Nephron progenitor cell (in vitro differentiated cells): Measurements from ENCODE around the gene KLK12.

Experiments
- DNase-seq: peaks from one replicate; pipeline ENCODE4 v3.0.0; 2021
- H3K27ac Mint-ChIP-seq: 2 replicates; pipeline ENCODE4 v1.8.0; 2021; ENCODE audit warnings: mild to moderate bottlenecking, moderate library complexity, mixed read lengths
- H3K27me3 Mint-ChIP-seq: 2 replicates; pipeline ENCODE4 v1.8.0; 2021; ENCODE audit warnings: mild to moderate bottlenecking, low read depth, mixed read lengths; ENCODE audit not compliant: poor library complexity
- H3K36me3 Mint-ChIP-seq: 2 replicates; pipeline ENCODE4 v1.8.0; 2021; ENCODE audit warnings: low read depth, mixed read lengths
- H3K4me1 Mint-ChIP-seq: 2 replicates; pipeline ENCODE4 v1.8.0; 2021; ENCODE audit warnings: mixed read lengths
- H3K4me3 Mint-ChIP-seq: 2 replicates; pipeline ENCODE4 v1.8.0; 2021; ENCODE audit warnings: mild to moderate bottlenecking, moderate library complexity, mixed read lengths
- H3K9me3 Mint-ChIP-seq: 2 replicates; pipeline ENCODE4 v1.8.0; 2021; ENCODE audit warnings: mild to moderate bottlenecking, moderate library complexity, mixed read lengths
- CTCF ChIP-seq: fragments of 200-600 bp; sonication (generic); IDR thresholded peaks from 2 replicates; pipeline ENCODE4 v1.5.0; 2021; ENCODE audit warnings: antibody characterized with exemption

The KLK12 gene

GRCh38 chr19:51018745-51019543, 15.9 kb downstream of the KLK12 start:
- Mint-ChIP-seq H3K27me3 (peaks cover 92% of the 10 kb centered on the region), H3K9me3 (peaks cover 21% of the 10 kb centered on the region), H3K4me1 (peaks cover 14% of the 10 kb centered on the region), H3K4me3 (peak overlapping the region; percentile 75), H3K36me3 (no peaks in the 10 kb centered on the region), H3K27ac (no peak overlapping the region)
- no peak for TF ChIP-seq CTCF
- peak; percentile 36 for DNase-seq

- H3K4me1 Mint-ChIP-seq: peaks cover 14% of the 10 kb centered on the region
- TF ChIP-seq CTCF: peak; percentile 72
- no peaks in the 10 kb centered on the region for H3K36me3 Mint-ChIP-seq
- DNase-seq: peak; percentile 77
- no peak overlapping the region for H3K27ac Mint-ChIP-seq
- peak overlapping the region; percentile 84 for H3K4me3 Mint-ChIP-seq
- H3K9me3 Mint-ChIP-seq: peaks cover 21% of the 10 kb centered on the region
- peaks cover 84% of the 10 kb centered on the region for H3K27me3 Mint-ChIP-seq
Measured at GRCh38 chr19:51016798-51017683, 17.8 kb downstream of the KLK12 start.

GRCh38 chr19:51015691-51016267, 19.0 kb downstream of the KLK12 start:
- peaks cover 91% of the 10 kb centered on the region for H3K27me3 Mint-ChIP-seq
- TF ChIP-seq CTCF: no peak
- no peak overlapping the region for H3K27ac Mint-ChIP-seq
- DNase-seq: no peak
- peak overlapping the region; percentile 61 for H3K4me3 Mint-ChIP-seq
- peaks cover 14% of the 10 kb centered on the region for H3K4me1 Mint-ChIP-seq
- H3K9me3 Mint-ChIP-seq: peaks cover 21% of the 10 kb centered on the region
- H3K36me3 Mint-ChIP-seq: no peaks in the 10 kb centered on the region

GRCh38 chr19:51014242-51014641, 20.6 kb downstream of the KLK12 start:
- DNase-seq: no peak
- H3K27me3 Mint-ChIP-seq: peaks cover 90% of the 10 kb centered on the region
- H3K9me3 Mint-ChIP-seq: peaks cover 21% of the 10 kb centered on the region
- no peak overlapping the region for H3K27ac Mint-ChIP-seq
- H3K36me3 Mint-ChIP-seq: no peaks in the 10 kb centered on the region
- no peak for TF ChIP-seq CTCF
- peaks cover 14% of the 10 kb centered on the region for H3K4me1 Mint-ChIP-seq
- no peak overlapping the region for H3K4me3 Mint-ChIP-seq

GRCh38 chr19:51012661-51013190, 22.1 kb downstream of the KLK12 start:
- H3K27me3 Mint-ChIP-seq: peaks cover 86% of the 10 kb centered on the region
- H3K36me3 Mint-ChIP-seq: no peaks in the 10 kb centered on the region
- no peak overlapping the region for H3K27ac Mint-ChIP-seq

More at GRCh38 chr19:51012661-51013190, 22.1 kb downstream of the KLK12 start:
- Mint-ChIP-seq H3K4me1 (peaks cover 5% of the 10 kb centered on the region), H3K9me3 (peaks cover 16% of the 10 kb centered on the region), H3K4me3 (no peak overlapping the region)
- no peak for TF ChIP-seq CTCF
- no peak for DNase-seq
